DMS79 (cell line): ENCODE data around the gene RBM22.

Experiments used
- DNase-seq: peaks from one replicate; lab custom pipeline; 2025; lab: John Stamatoyannopoulos, UW

RBM22 gene

GRCh38 chr5:150672237-150672883 lies 28.5 kb downstream of the RBM22 start:
- DNase-seq = no peak

GRCh38 chr5:150671509-150672236 lies 29.2 kb downstream of the RBM22 start:
- no peak for DNase-seq

GRCh38 chr5:150670948-150671310 lies 29.9 kb downstream of the RBM22 start:
- DNase-seq = no peak

- DNase-seq = no peak
These were observed 30.5 kb downstream of the RBM22 start for GRCh38 chr5:150670275-150670947.

- DNase-seq = no peak
These were observed 35.8 kb downstream of the RBM22 start for GRCh38 chr5:150665044-150665443.

GRCh38 chr5:150663936-150664335 lies 36.9 kb downstream of the RBM22 start:
- DNase-seq = no peak

GRCh38 chr5:150662731-150663516 lies 37.9 kb downstream of the RBM22 start:
- no peak for DNase-seq

- DNase-seq = no peak
These were observed 38.9 kb downstream of the RBM22 start for GRCh38 chr5:150661821-150662596.

GRCh38 chr5:150661086-150661485 lies 39.8 kb downstream of the RBM22 start, which contains the start of gene MYOZ3:
TSS of gene MYOZ3 (plus strand) at chr5:150661251. CDS start at chr5:150662942, 1,691 bp downstream.
- no peak for DNase-seq

GRCh38 chr5:150660108-150660831 lies 40.6 kb downstream of the RBM22 start:
- DNase-seq = no peak

- no peak for DNase-seq
These were observed 41.3 kb downstream of the RBM22 start for GRCh38 chr5:150659360-150660107.

GRCh38 chr5:150658699-150659265 lies 42.1 kb downstream of the RBM22 start:
- no peak for DNase-seq

- DNase-seq = no peak
These were observed 42.7 kb downstream of the RBM22 start for GRCh38 chr5:150658121-150658520.

- DNase-seq = no peak
These were observed 44.4 kb downstream of the RBM22 start for GRCh38 chr5:150656191-150657132.

GRCh38 chr5:150655221-150655620 lies 45.6 kb downstream of the RBM22 start:
- DNase-seq = no peak

GRCh38 chr5:150653762-150654556 lies 46.9 kb downstream of the RBM22 start:
- DNase-seq = no peak

- DNase-seq = no peak
These were observed 47.6 kb downstream of the RBM22 start for GRCh38 chr5:150653145-150653761.
